NCI-H2227 (cell line): ENCODE measurements around the gene SH3RF3.
"Not testable (repeated sequence)": the region's sequence is repeated elsewhere in the genome, so short reads cannot be mapped to it uniquely, and the experiment has no call there.

ENCODE experiments used
- DNase-seq: peaks from one replicate; lab custom pipeline; 2025; ENCODE audit not compliant: unreplicated experiment; lab: John Stamatoyannopoulos, UW

Gene SH3RF3

DNA sequence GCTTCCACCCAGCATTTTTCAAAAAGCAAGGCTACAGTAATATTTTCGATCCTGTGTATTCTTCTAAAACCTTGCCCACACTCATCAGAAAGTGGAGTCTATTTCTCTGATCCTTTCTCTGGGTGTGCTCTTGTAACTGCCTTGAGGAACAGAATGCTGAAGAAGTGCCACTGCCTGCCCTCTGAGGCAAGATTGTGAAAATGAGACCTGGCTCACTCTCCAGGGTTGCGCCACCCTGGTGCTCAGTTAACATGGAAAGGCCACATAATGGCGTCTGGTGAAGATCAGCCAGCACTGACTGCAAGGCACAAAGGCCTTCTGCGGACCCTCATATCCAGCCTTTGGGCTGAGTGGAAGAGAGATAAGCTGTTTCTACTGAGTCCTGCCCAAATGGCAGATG lies 11.2 kb upstream of the SH3RF3 start:
- no peak for DNase-seq

- no peak for DNase-seq
These were observed 10.7 kb upstream of the SH3RF3 start for GRCh38 chr2:109118321-109118720.

- DNase-seq, result no peak
These were observed 8.8 kb upstream of the SH3RF3 start for GRCh38 chr2:109120166-109120565.

- DNase-seq, result not testable (repeated sequence)
These were observed 8.3 kb upstream of the SH3RF3 start for GRCh38 chr2:109120686-109121085.

DNA sequence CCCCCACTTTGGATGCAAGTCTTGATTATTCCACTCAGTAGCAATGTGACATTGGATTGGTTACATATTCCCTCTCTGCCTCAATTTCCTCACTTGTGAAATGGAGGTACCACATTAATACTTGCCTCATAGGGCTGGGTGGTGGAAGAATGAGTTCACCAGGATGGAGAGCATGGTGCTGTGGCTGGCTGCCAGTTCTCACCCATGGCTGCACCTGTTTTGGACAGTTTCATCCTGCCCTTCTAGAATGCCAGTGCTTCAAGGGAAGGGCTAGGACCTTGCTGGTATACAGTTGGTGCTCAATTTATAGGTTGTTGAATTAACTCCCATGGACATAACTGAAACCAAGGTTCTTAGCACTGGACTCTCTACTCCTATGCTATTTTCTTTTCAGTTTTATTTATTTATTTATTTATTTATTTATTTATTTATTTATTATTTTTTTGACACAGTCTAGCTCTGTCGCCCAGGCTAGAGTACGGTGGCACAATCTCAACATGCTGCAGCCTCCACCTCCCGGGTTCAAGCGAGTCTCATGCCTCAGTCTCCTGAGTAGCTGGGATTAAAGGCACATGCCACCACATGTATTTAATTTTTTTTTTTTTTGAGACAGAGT lies 5.3 kb upstream of the SH3RF3 start:
- DNase-seq, result no peak

GRCh38 chr2:109124982-109125592 lies 3.9 kb upstream of the SH3RF3 start:
- DNase-seq, result peak; percentile 30

GRCh38 chr2:109125593-109126500 lies 3.2 kb upstream of the SH3RF3 start:
- no peak for DNase-seq

DNA sequence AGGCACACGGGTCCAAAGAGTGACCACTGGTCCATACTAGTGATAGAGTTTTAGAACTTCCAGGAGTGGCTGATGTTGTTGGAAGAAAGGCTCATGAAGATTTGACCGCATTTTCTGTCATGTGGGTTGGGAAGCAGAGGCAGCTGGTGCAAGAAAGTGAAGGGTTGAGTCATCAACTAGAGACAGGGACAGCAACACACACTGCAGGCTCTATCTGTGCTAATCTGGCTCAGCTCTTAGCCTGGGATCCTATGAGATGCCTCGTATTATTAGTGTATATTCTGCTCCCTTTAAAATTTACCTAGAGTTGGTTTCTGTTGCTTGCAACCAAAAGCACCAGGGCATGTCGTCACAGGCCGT lies 2.5 kb upstream of the SH3RF3 start:
- no peak for DNase-seq

- no peak for DNase-seq
These were observed 1.4 kb upstream of the SH3RF3 start for GRCh38 chr2:109127556-109127955.

GRCh38 chr2:109128048-109128615 lies 873 bp upstream of the SH3RF3 start:
- DNase-seq, result peak; percentile 84

DNA sequence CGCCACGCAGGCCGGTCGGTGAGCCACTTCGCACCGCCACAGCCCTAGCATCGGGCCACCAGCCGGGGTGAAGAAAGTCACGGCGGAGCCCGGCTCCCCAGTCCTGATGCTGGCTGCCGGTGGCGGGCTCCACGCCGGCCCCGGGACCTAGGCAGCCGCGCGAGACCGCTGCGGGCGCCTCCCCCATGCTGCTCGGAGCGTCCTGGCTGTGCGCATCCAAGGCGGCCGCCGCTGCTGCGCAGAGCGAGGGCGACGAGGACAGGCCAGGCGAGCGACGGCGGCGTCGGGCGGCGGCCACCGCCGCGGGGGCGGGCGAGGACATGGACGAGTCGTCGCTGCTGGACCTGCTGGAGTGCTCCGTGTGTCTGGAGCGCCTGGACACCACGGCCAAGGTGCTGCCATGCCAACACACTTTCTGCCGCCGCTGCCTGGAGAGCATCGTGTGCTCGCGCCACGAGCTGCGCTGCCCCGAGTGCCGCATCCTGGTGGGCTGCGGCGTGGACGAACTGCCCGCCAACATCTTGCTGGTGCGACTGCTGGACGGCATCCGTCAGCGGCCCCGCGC lies 433 bp downstream of the SH3RF3 start:
- DNase-seq, result peak; percentile 47

GRCh38 chr2:109129921-109130722 lies 1.1 kb downstream of the SH3RF3 start:
- no peak for DNase-seq

DNA sequence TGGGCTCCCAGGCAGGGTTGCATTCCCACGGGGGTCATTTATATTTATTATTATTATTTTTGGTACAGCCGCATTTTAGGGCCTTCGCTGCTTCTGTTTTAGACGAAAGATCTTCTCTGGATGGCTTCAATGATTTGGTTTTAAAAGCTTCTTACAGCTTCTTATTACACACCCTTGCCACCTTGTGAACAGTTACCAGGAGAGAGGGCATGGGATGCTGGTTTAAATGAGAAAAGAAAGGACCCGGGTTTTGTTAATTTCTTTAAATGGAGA lies 1.7 kb downstream of the SH3RF3 start:
- DNase-seq, result no peak

GRCh38 chr2:109131777-109132176 lies 2.8 kb downstream of the SH3RF3 start:
- no peak for DNase-seq

DNA sequence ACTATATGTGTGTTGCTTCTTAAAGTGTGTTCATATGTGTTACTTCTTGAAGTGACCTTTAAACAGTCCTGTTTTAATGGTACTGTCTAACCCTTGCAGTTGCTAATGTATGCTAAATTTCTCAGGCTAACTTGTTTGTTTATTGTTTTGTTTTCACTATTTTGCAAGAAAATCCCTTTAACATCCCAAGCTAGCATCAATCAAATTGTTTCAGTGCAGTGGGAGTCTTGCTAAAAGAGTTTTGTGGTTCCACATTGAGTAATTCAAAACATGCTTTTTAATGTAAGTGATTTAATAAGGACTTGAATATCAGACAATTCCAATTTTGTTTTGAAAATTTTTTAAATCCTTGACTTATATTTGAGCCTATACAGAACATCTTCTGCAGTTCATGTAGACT lies 3.6 kb downstream of the SH3RF3 start:
- DNase-seq, result no peak

DNA sequence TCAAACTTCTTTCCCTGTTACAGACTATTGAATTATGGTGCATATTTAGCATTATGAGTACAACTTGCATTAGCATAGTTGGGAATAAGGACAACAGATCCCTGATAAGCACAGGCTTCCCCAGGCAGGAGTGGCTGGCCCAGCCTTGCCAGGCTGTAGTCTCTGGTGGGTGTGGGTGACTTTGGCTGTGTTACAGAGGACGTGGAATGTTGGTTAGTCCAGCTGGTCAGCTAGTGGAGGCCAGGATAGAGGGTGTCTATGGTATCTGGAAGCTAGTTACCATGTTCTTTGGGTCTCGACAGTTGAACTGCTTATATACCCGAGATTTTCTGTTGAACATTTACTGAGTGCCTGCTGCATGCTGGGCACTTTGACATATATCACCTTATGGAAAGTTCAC lies 4.7 kb downstream of the SH3RF3 start:
- DNase-seq, result no peak

GRCh38 chr2:109134741-109135358 lies 5.8 kb downstream of the SH3RF3 start:
- DNase-seq, result no peak

- peak; percentile 38 for DNase-seq
These were observed 6.6 kb downstream of the SH3RF3 start for GRCh38 chr2:109135359-109136197.

- DNase-seq, result no peak
These were observed 7.5 kb downstream of the SH3RF3 start for GRCh38 chr2:109136542-109136941.

DNA sequence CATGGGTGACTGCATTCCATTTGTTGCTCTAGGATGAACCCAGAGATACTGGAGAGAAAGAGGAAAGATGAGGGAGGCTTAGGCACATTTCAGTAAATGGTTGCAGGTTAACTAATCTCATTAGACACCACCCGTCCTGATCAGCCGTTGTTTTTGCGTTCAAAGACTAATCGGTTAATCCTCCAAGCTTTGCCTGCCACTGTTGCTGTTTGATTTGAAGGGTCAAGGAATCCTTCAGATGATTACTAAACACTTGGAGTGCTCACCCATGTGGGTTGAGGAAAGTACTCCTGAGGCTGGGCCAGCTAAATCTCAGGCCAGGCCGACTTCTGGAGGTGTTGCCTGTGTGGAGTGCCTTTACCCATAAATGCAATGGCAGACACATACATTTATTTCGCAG lies 8.6 kb downstream of the SH3RF3 start:
- DNase-seq, result no peak
